ENCODE measurements around the gene DGKE. TPM values are rescaled to one million over a fixed set of nuclear protein-coding genes. Genes with fewer than 3 reads are reported as not detected.

DGKE gene
- total RNA-seq, 1 donor from 2014 or later = 6.8 TPM

DNA sequence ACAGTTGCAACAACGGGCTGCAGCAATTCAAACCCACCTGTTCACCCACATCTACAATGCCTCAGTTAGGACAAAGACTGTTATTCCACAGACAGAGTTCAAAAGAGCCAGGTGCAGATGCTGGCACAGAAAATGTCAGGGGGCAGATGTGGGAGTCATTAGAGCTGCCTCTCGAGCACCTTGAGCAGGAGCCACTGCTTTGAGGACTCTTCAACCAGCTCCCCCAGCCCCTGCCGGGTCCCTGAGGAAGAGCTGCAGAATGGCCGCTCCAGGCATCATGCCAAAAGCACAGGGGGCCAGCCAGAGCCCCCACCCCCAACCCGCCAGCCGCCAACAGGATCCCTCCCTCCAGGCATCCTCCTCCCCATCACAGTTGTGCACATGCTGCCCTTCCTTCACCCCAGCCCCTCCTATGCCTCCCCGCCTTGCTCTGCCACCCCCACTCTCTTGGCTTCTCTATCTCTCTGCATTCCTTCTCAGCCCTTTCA, 21.0 kb upstream of the DGKE start:
- TF ChIP-seq, protein P1, sequence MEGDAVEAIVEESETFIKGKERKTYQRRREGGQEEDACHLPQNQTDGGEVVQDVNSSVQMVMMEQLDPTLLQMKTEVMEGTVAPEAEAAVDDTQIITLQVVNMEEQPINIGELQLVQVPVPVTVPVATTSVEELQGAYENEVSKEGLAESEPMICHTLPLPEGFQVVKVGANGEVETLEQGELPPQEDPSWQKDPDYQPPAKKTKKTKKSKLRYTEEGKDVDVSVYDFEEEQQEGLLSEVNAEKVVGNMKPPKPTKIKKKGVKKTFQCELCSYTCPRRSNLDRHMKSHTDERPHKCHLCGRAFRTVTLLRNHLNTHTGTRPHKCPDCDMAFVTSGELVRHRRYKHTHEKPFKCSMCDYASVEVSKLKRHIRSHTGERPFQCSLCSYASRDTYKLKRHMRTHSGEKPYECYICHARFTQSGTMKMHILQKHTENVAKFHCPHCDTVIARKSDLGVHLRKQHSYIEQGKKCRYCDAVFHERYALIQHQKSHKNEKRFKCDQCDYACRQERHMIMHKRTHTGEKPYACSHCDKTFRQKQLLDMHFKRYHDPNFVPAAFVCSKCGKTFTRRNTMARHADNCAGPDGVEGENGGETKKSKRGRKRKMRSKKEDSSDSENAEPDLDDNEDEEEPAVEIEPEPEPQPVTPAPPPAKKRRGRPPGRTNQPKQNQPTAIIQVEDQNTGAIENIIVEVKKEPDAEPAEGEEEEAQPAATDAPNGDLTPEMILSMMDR (IDR thresholded peaks at IDR 0.05) = no peak
- no peaks in the 10 kb centered on the region for H3K4me1 Mint-ChIP-seq (ENCODE audit: low read depth)
- H3K27me3 Mint-ChIP-seq (ENCODE audit: low read depth) = no peaks in the 10 kb centered on the region
- no peak overlapping the region for H3K27ac Mint-ChIP-seq (ENCODE audit: unreplicated experiment)
- H3K4me3 Mint-ChIP-seq (ENCODE audit: unreplicated experiment) = no peak overlapping the region
- H3K36me3 Mint-ChIP-seq (ENCODE audit: low read depth) = no peaks in the 10 kb centered on the region
- DNase-seq (ENCODE audit: low spot score) = no peak
- no peaks in the 10 kb centered on the region for H3K9me3 Mint-ChIP-seq (ENCODE audit: low read depth)

DNA sequence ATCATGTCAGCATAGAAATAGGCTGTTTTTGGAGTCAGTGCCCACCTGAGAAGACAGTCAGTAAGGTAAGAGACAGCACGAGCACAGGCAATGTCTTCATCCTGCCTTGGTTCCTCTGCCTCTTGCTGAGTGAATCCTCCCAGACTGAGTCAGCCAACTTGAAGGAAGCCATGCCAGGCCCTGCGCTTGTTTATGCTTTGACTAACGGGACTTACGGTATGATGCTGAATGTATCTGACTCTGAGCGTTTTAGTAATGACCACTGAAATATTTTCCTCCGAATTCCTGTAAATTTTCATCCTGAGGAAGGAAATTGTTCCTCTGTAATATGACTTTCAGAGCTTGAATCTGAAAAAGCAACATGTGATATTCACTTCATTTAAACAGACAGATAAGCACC, 18.2 kb upstream of the DGKE start:
- peaks cover 4% of the 10 kb centered on the region for H3K4me1 Mint-ChIP-seq (ENCODE audit: low read depth)
- no peaks in the 10 kb centered on the region for H3K27me3 Mint-ChIP-seq (ENCODE audit: low read depth)
- no peaks in the 10 kb centered on the region for H3K9me3 Mint-ChIP-seq (ENCODE audit: low read depth)
- no peak for DNase-seq (ENCODE audit: low spot score)
- no peak overlapping the region for H3K27ac Mint-ChIP-seq (ENCODE audit: unreplicated experiment)
- H3K36me3 Mint-ChIP-seq (ENCODE audit: low read depth) = no peaks in the 10 kb centered on the region
- TF ChIP-seq, protein P1 (IDR thresholded peaks at IDR 0.05) = no peak
- H3K4me3 Mint-ChIP-seq (ENCODE audit: unreplicated experiment) = no peak overlapping the region

DNA sequence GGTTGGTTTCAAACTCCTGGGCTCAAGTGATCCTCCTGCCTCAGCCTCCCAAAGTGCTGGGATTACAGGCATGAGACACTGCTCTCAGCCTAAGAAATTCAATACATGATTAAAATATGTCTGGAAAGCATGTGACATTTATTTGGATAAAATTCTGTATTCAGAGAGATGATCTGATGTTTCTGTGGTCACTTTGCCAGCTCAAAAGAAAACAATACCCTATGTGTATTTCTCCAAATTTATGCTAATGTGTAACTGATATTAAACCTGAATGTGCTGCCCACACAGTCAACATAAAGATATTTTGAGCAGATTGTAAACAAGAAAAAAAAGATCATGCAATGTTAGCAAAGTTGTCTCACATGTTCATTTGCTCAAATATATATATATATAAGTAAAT, 16.9 kb upstream of the DGKE start:
- Mint-ChIP-seq H3K4me3 (ENCODE audit: unreplicated experiment) (no peak overlapping the region), H3K4me1 (ENCODE audit: low read depth) (peaks cover 4% of the 10 kb centered on the region), H3K27me3 (ENCODE audit: low read depth) (no peaks in the 10 kb centered on the region), H3K27ac (ENCODE audit: unreplicated experiment) (no peak overlapping the region), H3K36me3 (ENCODE audit: low read depth) (no peaks in the 10 kb centered on the region), H3K9me3 (ENCODE audit: low read depth) (no peaks in the 10 kb centered on the region)
- DNase-seq (ENCODE audit: low spot score) = no peak
- TF ChIP-seq, protein P1 (IDR thresholded peaks at IDR 0.05) = no peak

DNA sequence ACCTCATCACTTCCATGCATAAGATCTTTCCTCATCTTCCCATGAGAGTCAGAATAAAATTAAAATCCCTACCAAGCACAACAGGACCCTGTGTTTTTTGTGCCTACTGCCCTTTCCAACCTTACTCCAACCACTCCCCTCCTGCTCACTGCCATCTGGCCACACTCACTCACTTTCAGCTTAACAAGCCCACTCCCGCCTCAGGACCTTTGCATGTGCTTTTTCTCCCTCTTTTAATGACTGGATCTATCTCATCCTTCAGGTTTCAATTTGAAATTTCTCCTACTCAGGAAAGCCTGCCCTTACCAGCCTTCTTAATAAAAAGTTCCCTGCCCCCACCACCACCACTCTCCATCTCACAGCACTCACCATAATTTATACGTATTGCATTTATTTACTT, 14.9 kb upstream of the DGKE start:
- TF ChIP-seq, protein P1 (IDR thresholded peaks at IDR 0.05) = no peak
- no peak for DNase-seq (ENCODE audit: low spot score)
- Mint-ChIP-seq H3K4me3 (ENCODE audit: unreplicated experiment) (no peak overlapping the region), H3K9me3 (ENCODE audit: low read depth) (no peaks in the 10 kb centered on the region), H3K4me1 (ENCODE audit: low read depth) (peaks cover 7% of the 10 kb centered on the region), H3K27me3 (ENCODE audit: low read depth) (no peaks in the 10 kb centered on the region), H3K36me3 (ENCODE audit: low read depth) (no peaks in the 10 kb centered on the region), H3K27ac (ENCODE audit: unreplicated experiment) (no peak overlapping the region)

DNA sequence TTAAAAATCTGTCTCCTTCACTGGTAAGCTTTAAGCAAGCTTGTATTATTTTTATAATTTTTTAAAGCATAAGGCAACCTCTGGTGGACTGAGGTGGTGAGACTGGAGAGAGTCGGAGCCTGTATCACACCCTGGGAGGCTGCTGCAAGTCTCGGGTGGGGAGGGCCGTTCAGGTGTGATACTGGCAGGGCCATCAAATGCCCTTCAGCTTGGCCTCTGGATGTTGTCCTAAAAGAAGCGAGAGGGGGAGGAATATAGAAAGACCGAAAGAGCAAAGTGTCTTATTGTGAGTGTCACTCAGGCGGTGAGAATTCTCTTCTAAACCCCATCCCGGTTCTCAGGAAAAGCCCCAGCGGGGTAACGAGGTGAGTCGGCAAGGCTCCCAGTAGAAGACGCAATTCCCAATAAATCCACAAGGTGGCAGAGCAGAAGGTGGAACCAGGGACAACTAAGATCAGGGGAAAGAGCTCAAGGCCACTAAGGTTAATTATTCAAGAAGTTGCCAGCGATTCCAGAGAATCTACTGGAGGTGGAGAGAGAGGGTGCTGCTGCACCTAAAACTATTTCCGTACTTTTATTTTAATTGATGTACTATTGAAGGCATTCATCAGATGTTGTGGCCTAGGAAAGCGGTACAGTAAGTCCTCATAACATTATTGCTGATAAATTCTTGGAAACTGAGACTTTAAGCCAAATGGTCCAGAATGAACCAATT, 14.4 kb upstream of the DGKE start:
- H3K27me3 Mint-ChIP-seq (ENCODE audit: low read depth) = no peaks in the 10 kb centered on the region
- H3K4me1 Mint-ChIP-seq (ENCODE audit: low read depth) = peaks cover 7% of the 10 kb centered on the region
- H3K27ac Mint-ChIP-seq (ENCODE audit: unreplicated experiment) = no peak overlapping the region
- TF ChIP-seq, protein P1 (IDR thresholded peaks at IDR 0.05) = peak; percentile 94
- peaks cover 2% of the 10 kb centered on the region for H3K36me3 Mint-ChIP-seq (ENCODE audit: low read depth)
- no peak for DNase-seq (ENCODE audit: low spot score)
- no peaks in the 10 kb centered on the region for H3K9me3 Mint-ChIP-seq (ENCODE audit: low read depth)
- no peak overlapping the region for H3K4me3 Mint-ChIP-seq (ENCODE audit: unreplicated experiment)

Data from chondrocyte (in vitro differentiated cells).